Mesenchymal stem cell (in vitro differentiated cells and primary cell): ENCODE results near the gene C1R.

Source experiments
- DNase-seq: peaks from one replicate; pipeline ENCODE4 v3.0.0-alpha.2; 2013
- H2AFZ ChIP-seq: one replicate; pipeline ENCODE4 v1.6.1; 2013; ENCODE audit warnings: low read depth, mild to moderate bottlenecking, control low read depth, inconsistent platforms, low read length, moderate library complexity
- H2AK5ac ChIP-seq: 2 replicates; pipeline ENCODE4 v1.6.1; 2013; ENCODE audit warnings: low read length, moderate library complexity, mild to moderate bottlenecking, inconsistent platforms; ENCODE audit not compliant: severe bottlenecking
- H2BK120ac ChIP-seq: one replicate; pipeline ENCODE4 v1.6.1; 2013; ENCODE audit warnings: low read depth, mild to moderate bottlenecking, inconsistent platforms, low read length, moderate library complexity
- H2BK12ac ChIP-seq, 2 experiments: one replicate each; pipeline ENCODE4 v1.6.1; 2013; ENCODE audit warnings: inconsistent platforms in 2 of 2, low read length in 2 of 2, mild to moderate bottlenecking in 2 of 2, moderate library complexity in 2 of 2, control low read depth in 1 of 2
- H2BK15ac ChIP-seq: one replicate; pipeline ENCODE4 v1.6.1; 2013; ENCODE audit warnings: mild to moderate bottlenecking, low read depth, inconsistent platforms; ENCODE audit not compliant: poor library complexity, severe bottlenecking
- H2BK5ac ChIP-seq: 2 replicates; pipeline ENCODE4 v1.6.1; 2013; ENCODE audit warnings: low read depth, mild to moderate bottlenecking, low read length, control low read depth, inconsistent platforms; ENCODE audit not compliant: poor library complexity, severe bottlenecking
- H3K14ac ChIP-seq, 2 experiments: one replicate each; pipeline ENCODE4 v1.6.1; 2013; ENCODE audit warnings: inconsistent platforms in 2 of 2, low read length in 2 of 2, control low read depth in 1 of 2, mild to moderate bottlenecking in 1 of 2, moderate library complexity in 1 of 2
- H3K18ac ChIP-seq, 2 experiments: one replicate each; pipeline ENCODE4 v1.6.1; 2013; ENCODE audit warnings: inconsistent platforms in 2 of 2, low read length in 2 of 2, control low read depth in 1 of 2, low read depth in 1 of 2, mild to moderate bottlenecking in 1 of 2
- H3K23ac ChIP-seq, 2 experiments: one replicate each; pipeline ENCODE4 v1.6.1; 2013; ENCODE audit warnings: inconsistent platforms in 2 of 2, low read length in 2 of 2, mild to moderate bottlenecking in 2 of 2, moderate library complexity in 2 of 2, control low read depth in 1 of 2
- H3K27ac ChIP-seq: 2 replicates; pipeline ENCODE4 v1.5.1; 2013; ENCODE audit warnings: mild to moderate bottlenecking, moderate library complexity, low read length, control low read depth, inconsistent platforms; ENCODE audit not compliant: poor library complexity, severe bottlenecking
- H3K27me3 ChIP-seq, 2 experiments: 2 replicates each; pipeline versions ENCODE4 v1.6.1 to v1.7.0; 2013; ENCODE audit warnings: low read length in 2 of 2, mild to moderate bottlenecking in 2 of 2, moderate library complexity in 2 of 2, control low read depth in 1 of 2, inconsistent platforms in 1 of 2; ENCODE audit not compliant: control insufficient read depth in 1 of 2, insufficient read depth in 1 of 2
- H3K36me3 ChIP-seq, 2 experiments: 2 replicates each; pipeline versions ENCODE4 v1.6.1 to v1.7.0; 2013; ENCODE audit warnings: low read length in 2 of 2, control low read depth in 1 of 2, inconsistent platforms in 1 of 2, low read depth in 1 of 2, mild to moderate bottlenecking in 1 of 2; ENCODE audit not compliant: insufficient read depth in 2 of 2, control insufficient read depth in 1 of 2
- H3K4ac ChIP-seq, 2 experiments: one replicate each; pipeline ENCODE4 v1.6.1; 2013; ENCODE audit warnings: inconsistent platforms in 2 of 2, low read length in 2 of 2, mild to moderate bottlenecking in 2 of 2, moderate library complexity in 2 of 2, control low read depth in 1 of 2, low read depth in 1 of 2
- H3K4me1 ChIP-seq: 2 replicates; pipeline ENCODE4 v1.6.1; 2013; ENCODE audit warnings: low read depth, low read length, control low read depth; ENCODE audit not compliant: control insufficient read depth, insufficient read depth
- H3K4me2 ChIP-seq: 2 replicates; pipeline ENCODE4 v1.6.1; 2013; ENCODE audit warnings: low read length, mild to moderate bottlenecking, inconsistent platforms; ENCODE audit not compliant: poor library complexity, severe bottlenecking
- H3K4me3 ChIP-seq, 2 experiments: 2 replicates each; pipeline versions ENCODE4 v1.5.1 to v1.7.0; 2013; ENCODE audit warnings: low read length in 2 of 2, mild to moderate bottlenecking in 2 of 2, control low read depth in 1 of 2, low read depth in 1 of 2; ENCODE audit not compliant: insufficient read depth in 1 of 2
- H3K79me1 ChIP-seq: replicated peaks from 2 replicates; pipeline ENCODE4 v1.6.1; 2013; ENCODE audit warnings: mild to moderate bottlenecking, control low read depth, low read length, inconsistent platforms; ENCODE audit not compliant: poor library complexity, severe bottlenecking
- H3K9ac ChIP-seq: 2 replicates; pipeline ENCODE4 v1.7.0; 2013; ENCODE audit warnings: mild to moderate bottlenecking, low read length, moderate library complexity
- H3K9me3 ChIP-seq: 2 replicates; pipeline ENCODE4 v1.7.0; 2013; ENCODE audit warnings: mild to moderate bottlenecking, low read length; ENCODE audit not compliant: control insufficient read depth
- H4K8ac ChIP-seq: one replicate; pipeline ENCODE4 v1.6.1; 2013; ENCODE audit warnings: inconsistent platforms, mild to moderate bottlenecking, low read length, moderate library complexity
- H4K91ac ChIP-seq: one replicate; pipeline ENCODE4 v1.6.1; 2013; ENCODE audit warnings: mild to moderate bottlenecking, low read length, inconsistent platforms
- WGBS: methylation state at CpG from one replicate; pipeline ENCODE4 v1.1.7; 2013; ENCODE audit warnings: mixed read lengths; 5-methylcytosine and 5-hydroxymethylcytosine counted together

Gene C1R

DNA sequence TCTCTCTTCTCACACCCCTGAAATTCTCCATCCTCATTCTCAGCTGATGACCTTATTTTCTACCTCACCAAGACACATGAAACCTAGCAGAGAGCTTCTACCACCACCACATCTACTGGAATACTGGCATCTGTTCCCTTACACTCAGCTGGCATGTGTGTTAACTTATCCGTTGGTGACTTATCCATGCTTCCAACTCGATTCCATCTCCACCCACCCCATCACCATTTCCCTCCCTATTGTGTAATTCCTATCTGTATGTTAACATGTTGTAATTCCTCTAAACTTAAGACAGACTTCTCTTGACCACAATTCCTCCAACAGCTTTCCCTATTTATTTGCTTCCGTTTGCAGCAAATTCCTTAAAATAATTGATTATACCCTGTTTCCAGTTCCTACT lies 16.3 kb downstream of the C1R start:
- Histone ChIP-seq H3K4me1 (peaks cover 5% of the 10 kb centered on the region), H4K91ac (no peak overlapping the region), H2BK5ac (no peak overlapping the region), H3K4me2 (no peak overlapping the region), H3K23ac (no peak overlapping the region), H3K79me1 (no peaks in the 10 kb centered on the region), H2AK5ac (no peak overlapping the region), H3K4me3 (peak overlapping the region in 1 of 2 experiments; percentile 13), H3K18ac (no peak overlapping the region), H3K4ac (no peak overlapping the region), H2BK15ac (no peak overlapping the region), H3K9ac (no peak overlapping the region), H4K8ac (no peak overlapping the region), H2AFZ (no peak overlapping the region), H3K27me3 (no peaks in the 10 kb centered on the region), H3K9me3 (no peaks in the 10 kb centered on the region), H2BK120ac (no peak overlapping the region), H3K27ac (no peak overlapping the region), H3K14ac (no peak overlapping the region), H3K36me3 (peaks cover 0 to 13% of the 10 kb centered on the region in 2 experiments), H2BK12ac (peak overlapping the region in 1 of 2 experiments; percentile 52)
- 78% methylated on average over 3 of the region's 3 CpGs for WGBS
- peak; percentile 66 for DNase-seq

- Histone ChIP-seq H2BK120ac (no peak overlapping the region), H3K4ac (no peak overlapping the region), H3K36me3 (peaks cover 0 to 13% of the 10 kb centered on the region in 2 experiments), H2BK5ac (no peak overlapping the region), H2AK5ac (no peak overlapping the region), H3K4me3 (no peak overlapping the region), H4K8ac (no peak overlapping the region), H3K18ac (no peak overlapping the region), H3K9ac (no peak overlapping the region), H2BK15ac (no peak overlapping the region), H3K23ac (no peak overlapping the region), H4K91ac (no peak overlapping the region), H3K4me1 (peaks cover 5% of the 10 kb centered on the region), H2BK12ac (no peak overlapping the region), H3K79me1 (no peaks in the 10 kb centered on the region), H3K27me3 (no peaks in the 10 kb centered on the region), H3K27ac (no peak overlapping the region), H2AFZ (no peak overlapping the region), H3K14ac (no peak overlapping the region), H3K4me2 (no peak overlapping the region), H3K9me3 (no peaks in the 10 kb centered on the region)
- WGBS: 89% methylated on average over 3 of the region's 3 CpGs
- no peak for DNase-seq
Observed at GRCh38 chr12:7075518-7075917, 16.7 kb downstream of the C1R start.

GRCh38 chr12:7073946-7074345 lies 18.3 kb downstream of the C1R start:
- Histone ChIP-seq H3K27me3 (no peaks in the 10 kb centered on the region), H2AFZ (no peak overlapping the region), H3K27ac (no peak overlapping the region), H3K4me3 (no peak overlapping the region), H2BK15ac (no peak overlapping the region), H3K79me1 (no peaks in the 10 kb centered on the region), H3K9ac (no peak overlapping the region), H2AK5ac (no peak overlapping the region), H3K9me3 (no peaks in the 10 kb centered on the region), H2BK12ac (no peak overlapping the region), H3K4me2 (no peak overlapping the region), H4K91ac (no peak overlapping the region), H3K23ac (no peak overlapping the region), H4K8ac (no peak overlapping the region), H3K36me3 (peaks cover 0 to 21% of the 10 kb centered on the region in 2 experiments), H3K4ac (no peak overlapping the region), H3K14ac (no peak overlapping the region), H2BK5ac (no peak overlapping the region), H3K18ac (no peak overlapping the region), H3K4me1 (peaks cover under 1% of the 10 kb centered on the region), H2BK120ac (no peak overlapping the region)
- DNase-seq: no peak
- no CpG with 5 or more reads among the region's 1 CpG for WGBS

DNA sequence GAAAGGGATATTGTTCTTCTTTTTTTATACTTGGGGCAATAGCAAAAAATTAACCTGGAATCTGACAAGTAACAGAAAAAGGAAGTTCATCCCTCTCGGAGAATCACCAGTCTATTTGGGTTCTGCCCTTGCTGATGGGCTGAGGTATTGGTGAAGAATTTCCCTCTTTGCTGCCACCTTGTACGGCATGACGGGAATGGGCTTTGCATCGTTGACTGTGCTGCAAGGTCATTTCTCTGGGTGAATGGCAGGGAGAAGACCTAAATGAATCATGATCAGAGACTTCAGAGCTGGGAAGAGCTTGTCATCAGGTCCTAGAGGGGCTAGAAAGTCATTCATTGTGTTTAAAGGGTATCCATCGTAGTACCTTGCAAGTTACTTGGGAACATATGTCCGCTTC lies 19.7 kb downstream of the C1R start:
- no peaks in the 10 kb centered on the region for H3K27me3 ChIP-seq
- no peak overlapping the region for H3K4me3 ChIP-seq
- H3K4me1 ChIP-seq: peaks cover 6% of the 10 kb centered on the region
- no peak for DNase-seq
- H4K8ac ChIP-seq: no peak overlapping the region
- no peak overlapping the region for H2BK5ac ChIP-seq
- no peak overlapping the region for H2AK5ac ChIP-seq
- no peak overlapping the region for H3K14ac ChIP-seq
- H3K9ac ChIP-seq: no peak overlapping the region
- H2BK15ac ChIP-seq: no peak overlapping the region
- H3K9me3 ChIP-seq: no peaks in the 10 kb centered on the region
- no peak overlapping the region for H3K23ac ChIP-seq
- H3K4me2 ChIP-seq: no peak overlapping the region
- no peak overlapping the region for H4K91ac ChIP-seq
- no peak overlapping the region for H2AFZ ChIP-seq
- no peak overlapping the region for H3K18ac ChIP-seq
- no peak overlapping the region for H2BK12ac ChIP-seq
- no peak overlapping the region for H3K27ac ChIP-seq
- WGBS: 91% methylated on average over 6 of the region's 6 CpGs
- H3K4ac ChIP-seq: no peak overlapping the region
- H2BK120ac ChIP-seq: no peak overlapping the region
- no peaks in the 10 kb centered on the region for H3K79me1 ChIP-seq
- H3K36me3 ChIP-seq: peaks cover 0 to 35% of the 10 kb centered on the region in 2 experiments
